Ecto neural progenitor cell (in vitro differentiated cells): ENCODE data around the gene ANG.

Experiments
- DNase-seq: peaks from one replicate; pipeline ENCODE4 v3.0.0-alpha.2; 2018; ENCODE audit warnings: low spot score

Gene ANG

GRCh38 chr14:20676072-20676471 is 12.5 kb upstream of the ANG start:
- no peak for DNase-seq

GRCh38 chr14:20679907-20680306 is 8.7 kb upstream of the ANG start:
- no peak for DNase-seq

GRCh38 chr14:20680363-20680762 is 8.2 kb upstream of the ANG start:
- DNase-seq: no peak

- no peak for DNase-seq
Measured at GRCh38 chr14:20680843-20681347, 7.7 kb upstream of the ANG start.

GRCh38 chr14:20681348-20682126 is 7.0 kb upstream of the ANG start:
- peak; percentile 92 for DNase-seq

DNA sequence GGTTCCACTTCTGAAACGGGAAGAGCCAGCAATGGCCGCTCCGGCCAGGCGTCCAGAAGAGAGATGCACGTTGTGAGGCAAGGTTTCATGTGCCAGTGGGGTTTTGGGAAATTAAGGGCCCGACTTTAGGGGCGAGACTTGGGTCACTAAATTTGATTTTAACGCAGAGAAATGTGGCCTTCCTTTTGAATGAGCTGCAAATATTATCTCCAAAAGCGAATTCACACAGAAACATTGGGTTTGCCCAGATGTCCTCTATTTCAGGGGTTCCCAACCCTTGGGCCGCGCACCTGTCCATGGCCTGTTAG is 6.5 kb upstream of the ANG start:
- no peak for DNase-seq

- DNase-seq: peak; percentile 84
Measured at GRCh38 chr14:20682435-20683124, 6.0 kb upstream of the ANG start.

GRCh38 chr14:20683125-20683890 is 5.3 kb upstream of the ANG start:
- peak; percentile 85 for DNase-seq

GRCh38 chr14:20683891-20684661 is 4.5 kb upstream of the ANG start, which contains the start of gene RNASE4:
RNASE4 (plus strand) TSS chr14:20684560; CDS start chr14:20699372, 14,812 bp downstream.
- peak; percentile 88 for DNase-seq

GRCh38 chr14:20684662-20685456 is 3.7 kb upstream of the ANG start:
- no peak for DNase-seq

GRCh38 chr14:20686386-20687143 is 2.0 kb upstream of the ANG start:
- DNase-seq: no peak

GRCh38 chr14:20687362-20688166 is 1.0 kb upstream of the ANG start:
- no peak for DNase-seq

DNA sequence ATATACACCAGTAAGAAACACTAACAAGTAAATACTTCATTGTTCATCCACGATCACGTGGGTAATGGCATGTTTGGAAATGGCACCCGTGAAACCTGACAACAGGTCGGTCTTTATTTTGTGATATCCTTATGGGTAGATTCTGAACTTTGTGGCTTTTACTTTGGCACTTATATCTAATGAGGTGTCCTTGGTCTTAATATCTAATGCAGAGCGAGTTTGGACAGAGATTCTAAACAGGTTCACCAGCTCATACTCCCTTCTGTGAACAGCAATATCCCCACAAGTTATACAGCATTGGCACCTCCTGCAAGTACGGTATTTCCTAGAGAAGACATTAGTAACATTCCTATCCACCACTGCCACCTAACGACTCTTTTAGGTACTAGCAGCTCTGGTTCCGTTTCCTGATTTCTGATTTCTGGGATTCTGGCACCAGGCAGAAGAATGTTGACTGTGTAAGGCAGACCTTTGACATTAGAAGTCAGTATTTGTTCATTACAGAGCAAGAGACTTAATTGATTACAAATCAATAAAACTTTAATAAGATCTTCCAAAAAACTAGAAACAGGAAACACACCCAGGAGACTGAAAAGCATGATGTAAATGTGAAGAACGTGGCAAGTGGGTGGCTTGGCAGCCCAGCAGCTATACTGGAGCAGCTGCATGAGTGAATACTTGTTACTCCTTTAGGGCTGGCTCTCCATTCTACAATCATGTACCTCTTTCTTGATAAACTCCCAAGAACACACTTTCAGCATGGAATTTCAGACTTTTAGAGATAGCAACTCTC is 2.5 kb downstream of the ANG start:
- no peak for DNase-seq

DNA sequence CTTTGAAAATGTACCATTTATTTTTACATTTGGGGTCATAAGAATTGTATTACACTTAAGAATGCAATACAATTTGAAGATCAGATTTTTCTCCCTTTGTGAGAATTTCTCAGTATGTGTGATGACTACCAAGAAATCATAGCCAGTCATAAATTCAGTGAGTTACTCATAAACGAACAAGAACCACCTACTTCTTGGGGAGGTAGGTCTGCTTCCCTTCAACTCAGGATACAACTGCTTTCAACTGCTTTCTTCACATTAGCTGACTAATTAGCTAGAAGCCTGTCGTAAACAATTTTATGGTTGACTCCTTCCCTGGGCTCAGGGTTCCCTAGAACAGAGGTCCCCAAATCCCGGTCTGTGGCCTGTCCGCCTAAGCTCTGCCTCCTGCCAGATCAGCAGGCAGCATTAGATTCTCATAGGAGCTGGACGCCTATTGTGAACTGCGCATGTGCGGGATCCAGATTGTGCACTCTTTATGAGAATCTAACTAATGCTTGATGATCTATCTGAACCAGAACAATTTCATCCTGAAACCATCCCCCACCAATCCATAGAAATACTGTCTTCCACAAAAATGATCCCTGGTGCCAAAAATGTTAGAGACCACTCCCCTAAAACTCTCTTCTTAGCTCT is 3.7 kb downstream of the ANG start:
- no peak for DNase-seq

GRCh38 chr14:20696764-20697163 is 8.2 kb downstream of the ANG start:
- DNase-seq: no peak

- DNase-seq: peak; percentile 62
Measured at GRCh38 chr14:20697273-20698017, 8.9 kb downstream of the ANG start.

GRCh38 chr14:20698018-20698329 is 9.4 kb downstream of the ANG start:
- DNase-seq: no peak

DNA sequence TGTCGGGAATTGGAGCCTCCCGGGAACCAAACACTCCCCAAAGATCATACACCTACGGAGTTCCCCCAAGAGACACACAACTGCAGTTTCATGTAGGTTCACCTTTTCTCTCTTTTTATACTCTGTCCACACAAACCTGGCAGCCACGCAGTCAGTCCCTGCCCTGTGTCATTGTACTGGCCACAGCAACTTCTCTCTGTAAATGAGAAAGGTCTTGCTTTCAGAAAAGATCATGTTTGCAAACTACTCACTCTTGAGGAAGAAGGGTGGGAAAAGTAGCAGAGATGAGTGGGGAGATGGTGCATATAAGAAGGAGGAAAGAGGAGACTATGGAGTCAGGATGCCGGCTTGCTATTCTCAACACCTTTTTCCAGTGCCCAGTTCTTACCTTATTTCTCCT is 10.4 kb downstream of the ANG start:
- no peak for DNase-seq
